T-helper 1 cell treated with Interleukin-12 subunit alpha and Interleukin-12 subunit beta and Interleukin-4 antibody, amounts not matched to agents 30 μg/mL and 1 μg/mL, for 36 hours (primary cell): ENCODE measurements around the gene SCG3.

Experiments
- H3K27ac Mint-ChIP-seq: one replicate; pipeline ENCODE4 v1.8.0; 2021; ENCODE audit warnings: mild to moderate bottlenecking, mixed read lengths
- H3K27me3 Mint-ChIP-seq: one replicate; pipeline ENCODE4 v1.8.0; 2021; ENCODE audit warnings: low read depth, mixed read lengths
- H3K36me3 Mint-ChIP-seq: one replicate; pipeline ENCODE4 v1.8.0; 2021; ENCODE audit warnings: low read depth, mixed read lengths
- H3K4me1 Mint-ChIP-seq: one replicate; pipeline ENCODE4 v1.8.0; 2021; ENCODE audit warnings: low read depth, mixed read lengths
- H3K4me3 Mint-ChIP-seq: one replicate; pipeline ENCODE4 v1.8.0; 2021; ENCODE audit warnings: mild to moderate bottlenecking, moderate library complexity, mixed read lengths
- H3K9me3 Mint-ChIP-seq: one replicate; pipeline ENCODE4 v1.8.0; 2021; ENCODE audit warnings: mixed read lengths

SCG3 gene

GRCh38 chr15:51706291-51706690 is 25.0 kb downstream of the SCG3 start:
- Mint-ChIP-seq H3K9me3 (no peaks in the 10 kb centered on the region), H3K36me3 (no peaks in the 10 kb centered on the region), H3K27ac (no peak overlapping the region), H3K27me3 (peaks cover 13% of the 10 kb centered on the region), H3K4me1 (no peaks in the 10 kb centered on the region), H3K4me3 (no peak overlapping the region)

DNA sequence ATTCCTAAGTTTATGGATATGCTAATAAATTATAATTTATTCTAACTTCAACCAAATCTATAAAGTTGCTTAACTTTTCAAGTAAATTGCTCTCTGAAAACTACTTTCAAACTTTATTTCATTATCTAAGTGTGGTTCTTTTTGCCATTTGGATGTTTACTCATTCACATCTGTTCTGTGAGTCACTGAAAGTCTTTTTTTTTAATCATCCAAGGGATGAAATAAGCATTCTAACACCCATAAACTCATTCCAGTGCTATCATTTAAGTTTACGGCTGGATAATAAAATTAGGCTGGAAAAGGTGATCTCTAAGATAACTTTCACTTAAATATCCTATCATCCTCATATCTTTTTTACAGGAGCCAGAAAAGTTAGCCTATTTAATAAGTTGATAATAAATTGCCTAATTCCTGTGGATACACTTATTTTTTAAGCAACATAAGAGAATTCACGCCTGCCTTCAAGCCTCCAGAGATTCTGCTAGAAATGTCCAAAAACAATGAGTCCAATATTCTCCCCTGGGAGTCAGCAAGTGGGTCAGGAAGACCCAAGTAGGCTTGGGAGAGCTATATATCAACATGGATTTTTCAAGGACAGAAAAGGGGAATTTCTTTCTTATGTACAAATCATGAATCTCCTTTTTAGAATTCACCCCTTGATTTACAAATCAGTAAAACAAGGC is 25.8 kb downstream of the SCG3 start:
- H3K9me3 Mint-ChIP-seq: no peaks in the 10 kb centered on the region
- H3K27me3 Mint-ChIP-seq: peaks cover 13% of the 10 kb centered on the region
- no peaks in the 10 kb centered on the region for H3K36me3 Mint-ChIP-seq
- no peaks in the 10 kb centered on the region for H3K4me1 Mint-ChIP-seq
- H3K27ac Mint-ChIP-seq: no peak overlapping the region
- H3K4me3 Mint-ChIP-seq: no peak overlapping the region

DNA sequence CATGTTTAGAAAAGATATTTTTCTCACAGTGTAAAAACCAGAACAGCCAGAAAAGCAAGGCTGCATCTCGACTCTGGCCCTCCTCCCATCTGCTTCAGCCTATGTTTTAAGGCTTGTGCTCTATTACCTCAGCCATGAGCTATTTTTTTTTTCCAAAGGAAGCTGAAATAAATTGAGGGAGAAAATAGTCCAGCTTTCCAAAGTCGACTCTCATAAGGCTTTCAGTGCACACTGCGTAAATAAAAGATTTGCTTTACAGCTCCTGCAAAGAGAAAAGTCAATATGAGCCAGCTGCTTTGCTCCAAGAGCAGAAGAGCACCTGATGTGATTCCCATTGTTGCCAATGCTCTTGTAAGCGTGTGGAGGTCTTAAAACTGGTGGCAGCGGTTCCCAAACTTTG is 26.7 kb downstream of the SCG3 start:
- peaks cover 8% of the 10 kb centered on the region for H3K27me3 Mint-ChIP-seq

DNA sequence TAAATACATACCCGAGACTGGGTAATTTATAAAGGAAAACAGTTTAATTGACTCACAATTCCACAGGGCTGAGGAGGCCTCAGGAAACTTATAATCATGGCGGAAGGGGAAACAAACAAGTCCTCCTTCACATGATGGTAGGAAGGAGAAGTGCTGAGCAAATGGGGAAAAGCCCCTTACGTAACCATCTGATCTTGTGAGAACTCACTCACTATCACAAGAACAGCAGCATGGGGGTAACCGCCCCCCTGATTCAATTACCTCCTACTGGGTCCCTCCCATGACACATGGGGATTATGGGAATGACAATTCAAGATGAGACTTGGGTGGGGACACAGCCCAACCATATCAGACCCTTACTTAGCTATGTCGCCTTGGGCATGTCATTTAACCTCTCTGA is 27.7 kb downstream of the SCG3 start:
- Mint-ChIP-seq H3K4me3 (no peak overlapping the region), H3K27ac (no peak overlapping the region), H3K36me3 (no peaks in the 10 kb centered on the region), H3K9me3 (no peaks in the 10 kb centered on the region), H3K4me1 (no peaks in the 10 kb centered on the region), H3K27me3 (peaks cover 4% of the 10 kb centered on the region)

More for the DNA sequence above, 26.7 kb downstream of the SCG3 start:
- Mint-ChIP-seq H3K27ac (no peak overlapping the region), H3K36me3 (no peaks in the 10 kb centered on the region), H3K4me1 (no peaks in the 10 kb centered on the region), H3K9me3 (no peaks in the 10 kb centered on the region), H3K4me3 (no peak overlapping the region)

DNA sequence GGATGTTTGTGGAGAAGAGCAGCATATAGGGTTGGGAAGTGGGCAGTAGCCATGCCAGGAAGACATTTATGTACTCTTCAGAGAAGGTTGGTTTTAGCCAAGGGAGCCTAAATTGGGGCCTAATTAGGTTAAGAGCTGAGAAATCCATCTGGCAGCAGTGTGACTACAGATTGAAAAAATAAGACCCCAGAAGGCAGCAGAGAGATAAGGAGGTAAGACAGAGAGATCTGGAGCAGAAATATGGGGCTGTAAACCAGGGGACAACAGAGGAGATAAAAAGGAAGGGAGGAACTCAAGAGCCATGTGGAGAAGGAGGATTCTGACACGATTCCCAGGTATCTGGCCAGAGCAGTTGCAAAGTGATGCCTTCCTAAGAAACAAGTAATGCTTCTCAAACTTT is 32.9 kb downstream of the SCG3 start:
- Mint-ChIP-seq H3K4me3 (no peak overlapping the region), H3K27ac (no peak overlapping the region), H3K4me1 (no peaks in the 10 kb centered on the region), H3K9me3 (no peaks in the 10 kb centered on the region), H3K36me3 (no peaks in the 10 kb centered on the region), H3K27me3 (no peaks in the 10 kb centered on the region)

GRCh38 chr15:51714911-51715310 is 33.6 kb downstream of the SCG3 start:
- Mint-ChIP-seq H3K9me3 (no peaks in the 10 kb centered on the region), H3K27me3 (no peaks in the 10 kb centered on the region), H3K36me3 (no peaks in the 10 kb centered on the region), H3K4me1 (no peaks in the 10 kb centered on the region), H3K4me3 (no peak overlapping the region), H3K27ac (no peak overlapping the region)

DNA sequence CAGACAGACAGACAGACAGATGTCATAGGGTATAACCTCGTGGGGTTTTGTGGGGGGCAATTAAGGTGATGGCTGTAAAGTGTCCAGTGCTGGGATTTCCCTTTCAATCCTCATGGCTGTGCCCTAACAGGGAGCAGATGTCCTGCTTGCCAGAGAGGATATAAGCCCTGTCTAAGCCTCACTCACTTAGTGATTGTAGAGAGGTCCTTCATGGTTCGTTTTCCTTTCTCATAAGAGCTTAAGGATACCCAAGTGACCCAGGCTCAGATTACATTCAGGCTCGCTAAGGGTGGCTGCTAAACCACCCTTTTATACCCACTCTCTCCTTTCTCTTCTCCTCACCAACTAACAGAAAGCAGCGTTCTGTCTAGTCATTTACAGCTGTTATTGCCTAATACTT is 36.9 kb downstream of the SCG3 start:
- Mint-ChIP-seq H3K4me3 (no peak overlapping the region), H3K36me3 (peaks cover 15% of the 10 kb centered on the region), H3K27ac (no peak overlapping the region), H3K4me1 (peaks cover 4% of the 10 kb centered on the region), H3K27me3 (no peaks in the 10 kb centered on the region), H3K9me3 (no peaks in the 10 kb centered on the region)

GRCh38 chr15:51718746-51719145 is 37.4 kb downstream of the SCG3 start:
- Mint-ChIP-seq H3K9me3 (no peaks in the 10 kb centered on the region), H3K27ac (no peak overlapping the region), H3K4me1 (peaks cover 4% of the 10 kb centered on the region), H3K36me3 (peaks cover 17% of the 10 kb centered on the region), H3K4me3 (no peak overlapping the region), H3K27me3 (no peaks in the 10 kb centered on the region)

- Mint-ChIP-seq H3K9me3 (no peaks in the 10 kb centered on the region), H3K4me1 (peaks cover 13% of the 10 kb centered on the region), H3K27ac (no peak overlapping the region), H3K27me3 (no peaks in the 10 kb centered on the region), H3K4me3 (no peak overlapping the region), H3K36me3 (peaks cover 17% of the 10 kb centered on the region)
Measured at GRCh38 chr15:51720201-51720995, 39.1 kb downstream of the SCG3 start.

DNA sequence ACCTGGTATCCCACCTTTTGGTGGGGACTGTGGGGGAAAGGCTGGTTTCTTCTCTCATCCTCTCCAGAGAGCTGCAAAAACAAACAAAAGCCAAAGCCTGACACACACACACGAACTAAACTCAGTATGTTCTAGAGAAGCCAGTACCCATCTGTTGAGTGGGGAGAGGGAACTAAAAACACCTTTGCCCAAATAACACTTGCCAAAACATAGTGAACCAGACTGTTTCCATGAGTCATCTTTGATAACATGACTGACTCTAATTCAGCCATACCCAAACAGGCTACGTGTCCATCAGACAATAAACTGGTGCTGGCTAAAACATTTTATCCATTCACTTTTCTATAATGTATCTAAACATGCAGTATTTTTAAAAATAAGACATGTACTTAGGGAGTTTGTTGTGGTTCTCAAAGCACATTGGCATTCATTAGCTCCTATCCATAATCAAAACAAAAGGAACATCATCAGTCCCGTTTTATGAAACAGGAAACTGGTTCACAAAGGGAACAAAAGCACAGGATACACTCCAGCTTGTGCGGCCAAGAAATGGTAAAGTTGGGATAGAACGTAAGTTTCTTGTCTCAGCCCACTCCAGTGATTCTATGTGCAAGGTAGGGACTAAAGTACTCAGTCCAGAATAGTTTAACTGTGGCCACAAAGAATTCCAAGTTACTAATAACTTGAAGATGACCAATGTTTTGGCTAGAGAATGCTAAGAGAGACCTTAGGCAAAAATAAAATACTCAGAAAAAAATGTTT is 40.1 kb downstream of the SCG3 start:
- Mint-ChIP-seq H3K4me3 (no peak overlapping the region), H3K27me3 (no peaks in the 10 kb centered on the region), H3K36me3 (peaks cover 17% of the 10 kb centered on the region), H3K4me1 (peaks cover 16% of the 10 kb centered on the region), H3K9me3 (no peaks in the 10 kb centered on the region), H3K27ac (no peak overlapping the region)

- Mint-ChIP-seq H3K4me1 (peaks cover 23% of the 10 kb centered on the region), H3K27ac (no peak overlapping the region), H3K9me3 (no peaks in the 10 kb centered on the region), H3K4me3 (no peak overlapping the region), H3K36me3 (peaks cover 18% of the 10 kb centered on the region), H3K27me3 (no peaks in the 10 kb centered on the region)
Measured at GRCh38 chr15:51724199-51724598, 42.9 kb downstream of the SCG3 start.

GRCh38 chr15:51724673-51725072 is 43.4 kb downstream of the SCG3 start:
- H3K27ac Mint-ChIP-seq: no peak overlapping the region
- no peaks in the 10 kb centered on the region for H3K9me3 Mint-ChIP-seq

GRCh38 chr15:51726302-51727073 is 45.2 kb downstream of the SCG3 start:
- no peak overlapping the region for H3K4me3 Mint-ChIP-seq
- no peaks in the 10 kb centered on the region for H3K27me3 Mint-ChIP-seq
- peaks cover 32% of the 10 kb centered on the region for H3K4me1 Mint-ChIP-seq
- H3K36me3 Mint-ChIP-seq: peaks cover 23% of the 10 kb centered on the region
- H3K9me3 Mint-ChIP-seq: no peaks in the 10 kb centered on the region
- no peak overlapping the region for H3K27ac Mint-ChIP-seq

More at GRCh38 chr15:51724673-51725072, 43.4 kb downstream of the SCG3 start:
- no peak overlapping the region for H3K4me3 Mint-ChIP-seq
- peaks cover 23% of the 10 kb centered on the region for H3K4me1 Mint-ChIP-seq
- no peaks in the 10 kb centered on the region for H3K27me3 Mint-ChIP-seq
- H3K36me3 Mint-ChIP-seq: peaks cover 19% of the 10 kb centered on the region
